Endothelial cell of hepatic sinusoid (primary cell): ENCODE results near the gene WNT2.
"Not testable (repeated sequence)": the region's sequence is repeated elsewhere in the genome, so short reads cannot be mapped to it uniquely, and the experiment has no call there.

Source experiments
- in situ Hi-C: cut with HindIII; loops from 2 replicates; pipeline ENCODE4 v1.10.0; 2017; ENCODE audit warnings: low sequenced_read_pairs

The WNT2 gene

GRCh38 chr7:117270371-117270770 is 52.5 kb downstream of the WNT2 start:
- in situ Hi-C loops: no loop called here

GRCh38 chr7:117269886-117270285 is 53.0 kb downstream of the WNT2 start:
- in situ Hi-C loops: no loop called here

GRCh38 chr7:117269417-117269816 is 53.4 kb downstream of the WNT2 start:
- in situ Hi-C loops: no loop called here

- in situ Hi-C loops: no loop called here
Observed at GRCh38 chr7:117264716-117265115, 58.1 kb downstream of the WNT2 start.

GRCh38 chr7:117262546-117262945 is 60.3 kb downstream of the WNT2 start:
- in situ Hi-C loops: no loop called here

- in situ Hi-C loops: no loop called here
Observed at GRCh38 chr7:117259615-117260014, 63.2 kb downstream of the WNT2 start.

GRCh38 chr7:117251687-117252086 is 71.2 kb downstream of the WNT2 start:
- in situ Hi-C loops: no loop called here

GRCh38 chr7:117250801-117251200 is 72.1 kb downstream of the WNT2 start:
- in situ Hi-C loops: no loop called here

GRCh38 chr7:117250245-117250644 is 72.6 kb downstream of the WNT2 start:
- in situ Hi-C loops: no loop called here

GRCh38 chr7:117249696-117250095 is 73.2 kb downstream of the WNT2 start:
- in situ Hi-C loops: no loop called here

- in situ Hi-C loops: no loop called here
Observed at GRCh38 chr7:117248829-117249228, 74.0 kb downstream of the WNT2 start.

- in situ Hi-C loops: no loop called here
Observed at GRCh38 chr7:117247809-117248208, 75.0 kb downstream of the WNT2 start.

GRCh38 chr7:117245703-117246102 is 77.2 kb downstream of the WNT2 start:
- in situ Hi-C loops: not testable (repeated sequence)

GRCh38 chr7:117243390-117243789 is 79.5 kb downstream of the WNT2 start:
- in situ Hi-C loops: no loop called here

- in situ Hi-C loops: no loop called here
Observed at GRCh38 chr7:117241088-117241487, 81.8 kb downstream of the WNT2 start.

- in situ Hi-C loops: no loop called here
Observed at GRCh38 chr7:117238937-117239336, 83.9 kb downstream of the WNT2 start.

GRCh38 chr7:117238472-117238871 is 84.4 kb downstream of the WNT2 start:
- in situ Hi-C loops: no loop called here

- in situ Hi-C loops: no loop called here
Observed at GRCh38 chr7:117237646-117238045, 85.2 kb downstream of the WNT2 start.

GRCh38 chr7:117231047-117231359 is 91.9 kb downstream of the WNT2 start:
- in situ Hi-C loops: no loop called here

- in situ Hi-C loops: no loop called here
Observed at GRCh38 chr7:117230276-117231046, 92.4 kb downstream of the WNT2 start.

GRCh38 chr7:117229350-117229749 is 93.5 kb downstream of the WNT2 start:
- in situ Hi-C loops: no loop called here

GRCh38 chr7:117227091-117227490 is 95.8 kb downstream of the WNT2 start:
- in situ Hi-C loops: no loop called here

GRCh38 chr7:117225536-117225935 is 97.3 kb downstream of the WNT2 start:
- in situ Hi-C loops: no loop called here
